Nucleus accumbens (tissue), 56 donors: ENCODE data around the gene CABP1.
"Not testable (repeated sequence)": the region's sequence is repeated elsewhere in the genome, so short reads cannot be mapped to it uniquely, and the experiment has no call there.

Experiments
- DNase-seq, 56 donors: peaks; one replicate each; lab custom pipeline; 2025; lab: John Stamatoyannopoulos, UW

Gene CABP1

DNA sequence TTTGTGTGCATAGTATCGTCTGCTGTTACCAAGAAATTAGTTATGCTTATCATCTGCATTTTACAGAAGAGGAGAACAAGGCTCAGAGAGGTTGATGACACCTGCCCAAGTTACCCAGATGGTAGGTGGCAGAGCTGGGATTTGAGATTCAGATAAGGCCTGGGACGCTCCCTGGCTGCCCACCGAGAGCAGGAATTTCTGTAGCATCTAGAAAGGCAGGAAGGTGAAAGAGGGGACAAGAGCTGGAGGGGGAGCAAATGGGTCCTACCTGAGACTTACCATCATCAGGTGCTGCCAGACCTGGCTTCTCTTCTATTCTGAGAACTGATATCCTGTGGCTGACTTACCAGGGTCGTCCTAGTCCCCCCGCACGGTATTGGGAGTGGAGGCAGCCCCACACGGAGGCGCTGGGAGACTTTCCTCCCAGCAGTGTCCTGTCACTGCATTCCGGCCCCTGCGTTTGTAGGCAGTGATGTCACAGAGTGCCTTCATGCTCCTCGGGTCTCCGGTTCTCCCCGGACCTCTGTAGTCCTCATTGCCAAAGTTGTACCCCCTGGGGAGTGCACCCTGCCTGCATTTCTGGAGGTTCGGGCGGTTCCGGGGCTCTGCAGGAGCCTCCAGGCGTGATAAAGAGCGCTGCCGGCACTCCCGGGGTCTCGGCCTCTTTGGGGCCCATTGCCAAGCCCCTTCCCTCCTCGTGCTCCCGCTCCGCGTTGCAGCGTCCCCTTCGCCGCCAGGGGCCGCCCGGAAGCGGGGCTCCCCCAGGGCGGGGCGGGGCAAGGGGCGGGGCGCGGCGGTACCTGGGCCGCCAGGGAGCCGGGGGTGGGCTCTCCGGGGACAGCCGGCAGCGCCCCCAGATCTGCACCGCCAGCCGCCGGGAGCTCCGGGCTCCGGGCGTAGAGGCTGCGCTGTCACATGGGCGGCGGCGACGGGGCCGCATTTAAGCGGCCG, at the start of gene CABP1:
Gene CABP1, plus strand, starts transcription at position 856 of the 951 bp plus-strand sequence. Its CDS starts 60 bp downstream, at position 916.
- peak in 11 of 56 donors; percentile 3 to 63 (median 18) for DNase-seq

DNA sequence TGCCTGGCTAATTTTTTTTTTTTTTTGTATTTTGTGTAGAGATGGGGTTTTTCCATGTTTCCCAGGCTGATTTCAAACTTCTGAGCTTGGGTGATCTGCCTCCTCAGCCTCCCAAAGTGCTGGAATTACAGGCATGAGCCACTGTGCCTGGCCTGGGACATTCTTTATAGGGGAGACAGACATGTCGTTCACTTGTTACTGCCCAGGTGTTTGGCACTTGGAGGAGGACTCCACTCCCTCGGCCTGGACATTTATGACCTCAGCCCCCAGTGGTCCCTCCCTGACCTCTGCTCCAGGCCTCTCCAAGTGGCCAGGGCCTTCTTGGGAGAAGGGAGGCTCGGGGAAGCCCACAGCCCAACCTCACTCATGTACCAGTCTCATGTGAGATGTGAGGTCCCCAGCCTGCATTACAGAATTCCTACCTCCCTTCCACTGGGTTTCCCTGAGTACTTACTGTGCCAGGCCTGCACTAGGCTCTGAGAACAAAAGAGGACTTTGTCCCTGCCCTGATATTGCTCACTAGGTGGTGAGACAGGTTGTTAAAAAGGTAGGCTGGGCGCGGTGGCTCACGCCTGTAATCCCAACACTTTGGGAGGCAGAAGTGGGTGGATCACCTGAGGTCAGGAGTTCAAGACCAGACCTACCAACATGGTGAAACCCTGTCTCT, 49.6 kb upstream of the CABP1 start:
- DNase-seq = no peak

DNA sequence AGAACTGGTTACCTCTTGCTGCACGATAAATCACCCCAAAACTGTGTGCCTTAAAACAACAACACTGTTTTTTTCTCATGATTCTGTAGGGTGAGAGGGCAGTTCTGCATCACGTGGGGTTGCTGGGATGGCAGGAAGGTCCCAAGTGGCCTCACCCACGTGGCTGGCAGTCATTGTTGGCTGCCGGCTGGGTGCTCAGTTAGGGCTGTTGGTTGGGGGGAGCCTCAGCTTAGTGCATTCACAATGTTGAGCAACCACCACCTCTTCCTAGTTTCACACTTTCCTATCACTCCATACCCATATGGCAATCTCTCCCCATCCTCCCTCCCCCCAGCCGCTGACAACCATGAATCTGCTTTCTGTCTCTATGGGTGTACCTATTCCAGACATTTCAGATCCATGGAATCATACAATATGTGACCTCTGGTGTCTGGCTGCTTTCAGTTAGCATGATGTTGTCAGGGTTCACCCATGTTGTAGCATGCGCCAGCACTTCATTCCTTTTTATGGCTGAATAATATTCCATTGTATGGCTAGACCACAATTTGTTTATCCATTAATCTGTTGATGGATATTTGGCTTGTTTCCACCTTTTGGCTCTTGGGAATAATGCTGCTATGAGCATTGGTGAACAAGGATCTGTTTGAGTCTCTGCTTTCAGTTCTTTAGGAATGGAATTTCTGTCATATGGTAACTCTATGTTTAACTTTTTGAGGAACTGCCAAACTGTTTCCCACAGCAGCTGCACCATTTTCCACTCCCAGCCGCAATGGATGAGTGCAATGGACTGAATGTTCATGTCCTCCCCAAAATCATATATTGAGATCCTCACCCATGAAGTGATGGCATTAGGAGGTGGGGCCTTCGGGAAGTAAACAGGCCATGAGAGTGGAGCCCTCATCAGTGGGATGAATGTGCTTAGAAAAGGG, 48.0 kb upstream of the CABP1 start:
- DNase-seq = no peak

DNA sequence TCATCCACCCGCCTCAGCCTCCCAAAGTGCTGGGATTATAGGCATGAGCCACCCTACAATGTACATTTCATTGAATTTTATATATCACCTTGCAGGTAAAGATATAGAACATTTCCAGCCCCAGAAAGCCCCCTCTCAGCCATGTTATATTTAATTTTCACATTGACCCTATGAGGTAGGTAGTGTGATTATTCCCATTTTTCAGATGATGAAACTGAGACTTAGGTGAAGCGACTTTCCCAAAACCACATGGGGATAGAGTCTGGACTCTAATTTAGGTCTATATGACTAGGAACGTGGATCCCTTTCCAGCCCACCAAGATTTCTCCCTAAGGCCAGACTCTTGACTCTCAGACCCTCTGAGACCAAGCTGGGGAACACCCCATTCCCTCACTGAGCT, 43.5 kb upstream of the CABP1 start:
- DNase-seq = no peak

DNA sequence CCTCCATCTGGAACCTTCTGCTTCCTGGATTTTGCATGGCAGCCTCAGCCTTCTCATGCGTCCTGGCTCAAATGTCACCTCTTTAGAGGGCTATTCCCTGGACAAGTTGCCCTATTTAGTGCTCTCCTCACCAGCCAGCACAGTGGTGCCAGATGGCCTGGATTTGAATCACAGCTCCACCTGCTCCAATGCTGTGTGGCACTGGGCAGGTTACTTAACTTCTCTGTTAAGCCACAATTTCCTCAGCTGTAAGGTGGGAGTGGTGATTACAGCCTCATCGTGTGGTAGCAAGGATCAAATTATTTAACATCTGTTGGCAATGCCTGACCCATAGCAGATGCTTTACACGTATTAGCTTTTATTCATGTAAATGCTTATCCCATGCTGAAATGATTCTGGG, 42.6 kb upstream of the CABP1 start:
- no peak for DNase-seq

DNA sequence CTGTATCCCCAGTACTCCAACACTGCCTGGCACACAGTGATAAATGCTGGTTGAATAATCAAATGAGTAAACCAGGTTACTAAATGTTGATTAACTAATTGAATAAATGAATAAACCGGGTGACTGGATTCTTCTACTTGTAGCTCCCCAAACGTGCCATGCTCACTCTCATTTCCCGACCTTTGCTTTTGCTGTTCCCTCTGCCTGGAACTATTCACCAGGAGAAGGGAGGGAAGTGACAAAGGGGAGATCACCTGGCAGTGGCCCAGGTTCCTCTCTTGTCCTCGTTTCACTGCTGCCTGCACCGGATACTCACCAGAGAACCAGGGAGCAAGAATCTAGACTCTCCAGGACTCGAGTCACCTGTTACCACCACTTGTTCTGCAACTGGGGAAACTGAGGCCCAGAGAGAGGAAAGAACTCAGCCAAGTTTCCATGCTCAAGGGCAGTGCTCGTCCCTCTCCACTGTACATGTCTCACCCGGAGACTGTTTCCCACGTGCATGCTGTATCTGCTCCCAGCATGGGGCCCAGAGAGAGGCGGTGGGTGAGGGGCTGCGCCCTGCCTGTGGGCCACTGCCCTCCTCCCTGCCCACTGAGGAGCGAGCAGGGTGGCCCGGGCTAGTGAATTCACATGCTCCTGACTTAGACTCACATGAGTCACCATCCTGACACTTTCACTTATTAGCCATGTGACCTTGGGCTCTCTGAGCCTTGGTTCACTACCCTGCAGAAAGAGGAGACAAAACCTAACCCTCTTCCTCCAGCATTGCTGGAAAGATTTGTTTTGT, 41.6 kb upstream of the CABP1 start:
- DNase-seq = no peak

DNA sequence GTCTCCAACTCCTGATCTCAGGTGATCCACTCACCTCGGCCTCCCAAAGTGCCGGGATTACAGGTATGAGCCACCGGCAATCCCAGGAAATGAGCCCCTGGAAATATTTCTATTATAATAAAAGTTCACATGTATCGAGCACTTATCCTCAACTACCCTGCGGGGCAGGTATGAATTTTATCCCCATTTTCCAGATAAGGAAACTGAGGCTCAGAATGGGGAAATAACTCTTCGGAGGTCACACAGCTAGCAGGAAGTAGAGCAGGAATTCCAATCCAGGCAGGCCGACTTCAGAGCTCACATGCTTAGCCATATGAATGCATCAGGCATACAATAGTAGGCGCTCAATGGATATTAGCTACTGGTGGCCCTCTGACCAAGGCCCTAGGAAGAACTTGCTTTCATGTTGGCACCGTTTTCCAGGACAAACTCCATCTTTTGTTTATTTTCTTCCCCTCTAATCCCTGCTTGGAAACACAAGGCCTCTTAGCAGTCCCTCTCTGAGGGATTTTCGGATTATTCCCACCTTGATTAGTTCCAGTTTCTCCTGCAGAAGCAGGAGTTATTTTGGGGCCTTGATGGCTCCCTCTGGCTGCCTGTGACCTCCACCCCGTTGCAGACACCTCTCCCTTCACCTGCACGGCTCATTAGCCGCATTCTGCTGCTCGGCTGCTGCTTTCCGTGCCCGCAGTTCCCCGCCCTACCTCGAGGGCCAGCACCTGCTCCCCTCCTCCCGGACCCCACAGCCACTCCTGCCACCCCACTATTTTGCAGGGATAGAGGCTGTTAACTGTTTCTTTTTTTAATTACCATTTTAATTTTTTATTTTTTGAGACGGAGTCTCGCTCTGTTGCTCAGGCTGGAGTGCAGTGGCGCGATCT, 40.5 kb upstream of the CABP1 start:
- no peak for DNase-seq

DNA sequence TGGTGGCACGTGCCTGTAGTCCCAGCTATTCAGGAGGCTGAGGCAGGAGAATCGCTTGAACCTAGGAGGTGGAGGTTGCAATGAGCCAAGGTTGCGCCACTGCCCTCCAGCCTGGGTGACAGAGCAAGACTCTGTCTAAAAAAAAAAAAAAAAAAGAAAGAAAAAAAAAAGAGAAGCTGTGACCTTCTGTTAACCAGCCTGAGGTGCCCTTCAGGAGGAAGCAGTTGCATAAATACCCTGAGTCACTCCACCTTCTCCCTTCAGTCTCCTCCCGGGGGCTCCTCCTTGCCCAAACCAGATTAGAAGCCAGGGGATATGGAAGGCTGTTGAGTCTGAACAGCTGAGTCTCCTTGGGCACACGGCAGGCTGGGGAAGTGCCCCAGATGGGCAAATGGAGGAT, 38.0 kb upstream of the CABP1 start:
- DNase-seq = not testable (repeated sequence)

DNA sequence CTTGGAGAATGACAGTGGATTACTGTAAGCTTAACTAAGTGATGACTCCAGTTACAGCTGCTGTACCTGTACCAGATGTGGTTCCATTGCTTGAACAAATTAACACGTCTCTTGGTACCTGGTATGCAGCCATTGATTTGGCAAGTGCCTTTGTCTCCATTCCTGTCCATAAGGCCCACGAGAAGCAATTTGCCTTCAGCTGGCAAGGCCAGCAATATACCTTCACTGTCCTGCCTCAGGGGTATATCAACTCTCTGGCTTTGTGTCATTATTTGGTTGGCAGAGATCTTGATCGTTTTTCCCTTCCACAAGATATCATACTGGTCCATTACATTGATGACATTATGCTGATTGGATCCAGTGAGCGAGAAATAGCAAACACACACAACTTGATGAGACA, 29.9 kb upstream of the CABP1 start:
- no peak for DNase-seq

DNA sequence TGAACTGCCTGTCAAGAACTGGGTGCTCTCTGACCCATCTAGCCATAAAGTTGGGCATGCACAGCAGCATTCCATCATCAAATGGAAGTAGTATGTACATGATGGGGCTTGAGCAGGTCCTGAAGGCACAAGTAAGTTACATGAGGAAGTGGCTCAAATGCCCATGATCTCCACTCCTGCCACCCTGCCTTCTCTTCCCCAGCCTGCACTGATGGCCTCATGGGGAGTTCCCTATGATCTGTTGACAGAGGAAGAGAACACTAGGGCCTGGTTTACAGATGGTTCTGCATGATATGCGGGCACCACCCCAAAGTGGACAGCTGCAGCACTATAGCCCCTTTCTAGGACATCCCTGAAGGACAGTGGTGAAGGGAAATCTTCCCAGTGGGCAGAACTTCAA, 28.9 kb upstream of the CABP1 start:
- DNase-seq = not testable (repeated sequence)

DNA sequence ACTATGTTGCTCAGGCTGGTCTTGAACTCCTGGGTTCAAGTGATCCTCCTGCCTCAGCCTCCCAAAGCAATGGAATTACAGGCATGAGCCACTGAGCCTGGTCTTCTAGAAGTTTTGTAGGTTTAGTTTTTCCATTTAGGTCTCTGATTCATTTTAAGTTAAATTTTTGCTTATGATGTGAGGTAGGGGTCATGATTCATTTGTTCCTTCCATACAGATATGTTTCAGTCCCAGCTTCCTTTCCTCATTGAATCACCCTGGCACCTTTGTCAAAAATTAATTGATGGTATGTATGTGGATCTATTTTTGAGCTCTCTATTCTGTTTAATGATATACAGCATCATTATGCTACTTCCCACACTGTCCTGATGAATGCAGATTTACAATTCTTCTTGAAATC, 25.6 kb upstream of the CABP1 start:
- DNase-seq = no peak

DNA sequence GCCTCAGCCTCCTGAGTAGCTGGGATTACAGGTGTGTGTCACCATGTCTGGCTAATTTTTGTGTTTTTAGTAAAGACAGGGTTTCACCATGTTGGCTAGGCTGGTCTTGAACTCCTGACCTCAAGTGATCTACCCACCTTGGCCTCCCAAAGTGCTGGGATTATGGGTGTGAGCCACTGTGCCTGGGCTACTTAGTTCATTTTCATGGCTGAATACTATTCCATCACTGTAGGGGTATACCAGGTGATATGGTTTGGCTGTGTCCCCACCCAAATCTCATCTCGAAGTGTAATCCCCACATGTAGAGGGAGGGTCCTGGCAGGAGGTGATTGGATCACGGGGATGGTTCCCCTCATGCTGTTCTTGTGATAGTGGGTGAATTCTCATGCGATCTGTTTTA, 23.2 kb upstream of the CABP1 start:
- not testable (repeated sequence) for DNase-seq

DNA sequence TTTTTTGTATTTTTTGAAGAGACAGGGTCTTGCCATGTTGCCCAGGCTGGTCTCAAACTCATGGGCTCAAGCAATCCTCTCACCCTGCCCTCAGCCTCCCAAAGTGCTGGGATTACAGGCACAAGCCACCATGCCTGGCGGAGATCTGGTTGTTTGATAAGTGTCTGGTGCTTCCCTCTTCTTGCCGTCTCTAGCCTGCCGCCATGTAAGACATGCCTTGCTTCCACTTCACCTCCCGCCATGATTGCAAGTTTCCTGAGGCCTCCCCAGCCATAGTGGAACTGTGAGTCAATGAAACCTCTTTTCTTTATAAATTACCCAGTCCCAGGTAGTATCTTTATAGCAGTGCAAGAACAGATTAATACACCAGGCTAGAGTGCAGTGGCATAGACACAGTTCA, 22.7 kb upstream of the CABP1 start:
- not testable (repeated sequence) for DNase-seq

DNA sequence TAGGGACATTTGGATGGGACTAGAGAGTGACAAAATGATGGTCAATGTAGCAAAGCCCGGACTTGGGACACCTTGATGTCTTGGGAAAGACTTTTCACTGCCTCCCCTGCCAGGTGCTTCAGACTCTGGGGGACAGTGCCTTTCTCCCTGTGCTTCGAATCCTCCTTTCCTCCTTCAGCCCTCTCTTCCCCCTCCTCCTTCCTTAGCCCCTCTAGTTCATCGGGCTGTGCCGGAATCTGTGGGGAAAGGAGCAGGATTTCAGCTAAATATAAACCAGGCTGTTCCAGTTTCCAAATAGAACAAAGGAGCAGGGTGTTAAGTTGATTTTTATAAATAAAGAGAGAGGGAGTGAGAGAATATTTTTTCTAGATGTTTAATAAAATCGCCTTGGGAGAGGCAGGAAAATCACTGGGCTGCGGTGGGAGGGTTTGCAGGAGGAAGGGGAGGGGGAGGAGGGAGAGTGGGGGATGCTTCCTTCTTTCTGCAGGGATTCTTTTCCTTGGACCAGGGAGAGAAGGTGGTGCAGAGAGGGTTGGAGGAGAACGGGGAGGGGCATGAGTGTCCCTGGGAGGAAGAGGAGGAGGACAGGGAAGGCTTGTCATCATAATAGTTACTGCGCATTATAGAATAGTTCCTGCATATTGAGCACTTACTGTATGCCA, 21.3 kb upstream of the CABP1 start:
- DNase-seq = peak in 3 of 56 donors; percentile 3 to 37 (median 9)

DNA sequence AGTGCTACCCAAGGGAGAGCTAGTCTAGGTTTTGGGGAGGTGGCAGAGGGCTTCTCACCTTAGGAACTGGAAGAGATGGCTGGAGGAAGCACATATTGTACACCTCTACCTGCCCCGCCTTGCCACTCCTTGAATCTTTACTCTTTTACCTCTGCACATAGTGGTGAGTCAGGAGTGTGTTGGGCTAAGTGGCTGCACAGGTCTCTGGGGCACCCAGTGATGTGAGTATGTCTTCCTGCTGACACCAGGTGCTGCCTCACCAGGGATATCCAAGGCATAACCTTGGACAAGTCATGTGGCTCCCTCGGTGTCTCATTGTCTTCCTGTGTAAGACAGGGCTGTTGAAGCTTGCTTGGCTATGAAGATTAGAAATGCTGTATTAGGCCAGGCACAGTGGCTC, 19.8 kb upstream of the CABP1 start:
- no peak for DNase-seq

DNA sequence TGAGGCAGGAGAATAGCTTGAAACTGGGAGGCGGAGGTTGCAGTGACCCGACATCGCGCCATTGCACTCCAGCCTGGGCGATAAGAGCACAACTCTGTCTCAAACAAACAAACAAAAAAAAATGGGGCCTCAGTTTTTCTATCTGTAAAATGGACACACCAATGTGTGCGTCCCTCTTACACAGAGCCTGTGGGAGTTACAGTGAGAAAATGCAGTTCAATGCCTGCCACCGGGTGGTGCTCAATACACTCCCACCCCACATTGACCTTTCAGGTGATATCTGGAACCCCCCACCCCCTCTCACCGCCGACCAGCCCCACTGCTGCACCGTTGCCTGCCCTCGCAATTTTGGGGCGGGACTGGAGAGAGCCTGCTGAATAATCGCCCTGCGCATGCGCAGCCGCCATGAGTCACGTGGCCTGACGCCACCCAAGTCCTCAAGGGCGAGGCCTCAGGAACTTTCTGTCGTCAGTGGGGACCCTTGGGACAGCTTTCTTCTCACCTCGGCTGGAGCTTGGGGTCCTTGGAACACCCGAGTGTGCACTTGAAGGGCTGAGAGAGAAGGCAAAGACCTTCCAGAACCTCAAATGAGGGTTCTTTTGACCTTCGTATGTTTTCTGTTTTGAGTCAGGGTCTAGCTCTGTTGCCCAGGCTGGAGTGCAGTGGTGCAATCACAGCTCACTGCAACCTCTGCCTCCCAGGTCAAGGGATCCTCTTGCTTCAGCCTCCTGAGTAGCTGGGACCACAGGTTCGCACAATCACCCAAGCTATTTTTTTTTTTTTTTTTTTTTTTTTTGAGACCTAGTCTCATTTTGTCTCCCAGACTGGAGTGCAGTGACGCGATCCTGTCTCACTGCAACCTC, 14.6 kb upstream of the CABP1 start:
- no peak for DNase-seq

DNA sequence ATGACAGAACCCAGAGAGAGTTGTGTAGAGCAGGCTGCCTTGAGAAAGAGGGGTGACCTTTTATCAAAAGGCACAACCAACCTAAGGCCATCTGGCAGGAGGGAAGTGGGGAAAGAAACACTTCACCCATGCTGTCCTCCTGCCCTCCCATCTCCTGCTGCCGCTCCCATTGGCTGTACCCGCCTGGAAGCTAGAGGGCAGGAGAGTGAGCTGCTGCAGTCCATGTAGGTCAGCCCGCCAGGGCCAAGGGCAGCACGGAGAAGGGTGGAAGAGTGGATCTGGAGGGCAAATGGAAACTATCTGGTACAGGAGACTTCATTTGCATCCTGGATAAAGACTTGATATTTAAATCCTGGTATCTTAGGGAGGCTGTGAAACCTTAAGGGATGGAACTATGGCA, 11.5 kb upstream of the CABP1 start:
- DNase-seq = peak in 2 of 56 donors; percentile 9 to 25
